GM18858 (cell line): ENCODE data around the gene DCDC1.

ENCODE experiments used
- ATAC-seq: cut with Tn5 transposase; IDR thresholded peaks from one replicate; pipeline ENCODE4 v1.9.1; 2021; ENCODE audit not compliant: unreplicated experiment

The DCDC1 gene

DNA sequence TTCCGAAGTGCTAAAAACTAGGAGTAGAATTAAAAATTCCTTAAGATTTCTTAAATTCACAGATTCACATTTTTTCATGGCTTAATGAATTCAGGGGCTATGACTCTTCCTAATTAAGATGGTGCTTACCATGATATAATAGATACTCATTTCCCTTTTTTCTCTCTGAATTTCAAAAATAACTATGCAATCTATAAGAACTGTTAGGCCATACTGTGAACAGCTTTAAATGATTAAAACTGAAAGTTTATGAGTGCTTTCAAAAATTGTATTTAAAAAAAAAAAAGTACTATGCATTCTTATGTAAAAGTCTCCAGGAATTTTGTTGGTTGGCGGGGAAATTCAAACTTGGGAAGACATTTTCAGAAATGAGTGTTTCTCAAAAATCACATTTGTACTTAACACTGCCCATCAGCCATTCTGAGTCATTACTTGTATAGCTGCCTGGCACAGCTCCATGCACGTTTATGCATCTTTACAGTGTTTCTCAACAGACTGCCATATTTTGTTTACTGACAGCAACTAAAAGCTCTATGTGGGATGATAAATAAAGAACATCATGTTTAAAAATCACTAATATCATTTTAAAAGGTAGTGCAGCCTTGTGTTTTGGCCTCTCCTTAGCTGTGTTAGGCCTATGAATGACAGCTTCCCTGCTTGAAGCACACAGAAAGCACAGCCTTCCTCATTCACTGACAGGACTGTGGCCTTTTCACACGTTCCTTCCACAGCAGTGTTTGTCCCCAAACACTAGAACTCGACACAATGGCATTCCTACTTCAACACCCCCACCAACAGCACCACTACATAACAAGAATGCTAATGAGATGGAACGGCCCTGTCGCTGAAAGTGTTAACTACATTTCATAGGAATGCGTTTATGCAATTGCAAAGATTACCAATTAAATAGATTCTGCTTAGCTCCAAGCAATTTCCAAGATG, 131.4 kb downstream of the DCDC1 start:
- ATAC-seq: no peak

DNA sequence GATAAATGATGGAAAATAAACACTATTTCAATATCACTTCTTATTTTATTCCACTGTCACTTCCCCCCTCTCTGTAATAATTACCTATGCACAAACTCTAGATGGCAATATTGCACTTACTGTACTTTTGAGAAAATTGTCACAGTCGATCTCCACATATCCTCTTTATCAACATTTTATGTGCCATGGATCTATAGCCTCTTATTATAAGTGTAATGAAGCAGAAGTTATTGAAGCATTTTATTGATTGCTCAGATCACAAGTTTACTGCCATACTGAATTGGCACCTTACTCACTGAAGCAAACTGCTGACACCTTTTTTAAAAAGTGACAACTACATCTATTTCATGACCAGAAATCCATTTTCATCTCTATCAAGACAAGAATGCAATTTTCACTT, 133.4 kb downstream of the DCDC1 start:
- no peak for ATAC-seq

DNA sequence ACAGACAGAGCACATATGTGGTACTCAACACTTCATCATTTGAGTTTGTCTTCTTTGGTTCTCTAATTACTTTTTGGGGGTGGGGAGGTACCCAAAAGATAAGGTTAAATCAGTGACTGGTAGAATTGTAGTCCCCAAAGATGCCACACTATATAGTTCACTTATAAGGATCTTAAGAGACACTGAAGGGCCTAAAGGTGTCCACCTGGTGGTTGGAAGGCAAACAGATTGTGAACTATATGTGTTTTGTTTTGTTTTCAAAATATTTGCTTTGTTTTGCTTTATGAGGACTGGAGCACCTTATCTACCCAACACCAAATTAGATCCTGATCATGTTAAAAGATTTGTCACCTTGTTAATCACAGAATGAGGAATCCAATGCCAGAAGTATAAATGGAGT, 136.1 kb downstream of the DCDC1 start:
- ATAC-seq: no peak

DNA sequence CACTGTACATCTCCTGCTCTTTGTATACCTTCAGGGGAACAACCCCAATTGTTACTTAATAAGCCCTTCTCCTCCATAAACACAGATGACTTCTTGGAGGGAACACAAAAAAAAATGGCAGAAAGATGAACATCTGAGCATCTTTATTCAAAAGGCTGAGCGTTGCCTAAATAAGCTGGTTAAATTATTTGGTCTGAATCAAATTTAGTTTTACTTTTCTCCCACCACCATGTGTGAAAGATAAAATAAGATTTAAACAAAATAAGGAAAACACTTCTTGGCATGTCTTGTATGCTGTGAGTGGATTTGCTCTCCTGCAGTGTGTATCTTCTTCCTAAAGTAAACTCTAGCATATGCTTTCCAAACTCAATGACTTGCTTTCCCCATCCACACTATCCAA, 137.9 kb downstream of the DCDC1 start:
- no peak for ATAC-seq

DNA sequence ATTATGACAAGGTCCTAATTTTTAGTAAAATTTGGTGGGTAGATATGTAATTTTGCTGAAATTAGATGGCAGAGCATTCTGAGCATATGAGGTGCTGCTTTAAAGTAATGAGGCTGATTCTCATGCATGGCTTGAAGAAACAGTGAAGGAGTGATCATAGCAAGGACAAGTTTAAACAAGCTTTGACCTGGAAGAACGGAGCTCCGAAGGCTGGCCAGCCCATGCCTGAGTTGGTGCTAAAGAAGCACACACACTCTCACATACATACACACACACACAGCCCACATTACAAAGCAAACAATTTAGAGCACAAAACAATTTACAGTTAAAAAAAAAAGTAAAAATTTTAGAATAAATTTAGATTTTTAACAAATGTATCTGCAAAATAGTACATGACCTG, 150.7 kb downstream of the DCDC1 start:
- ATAC-seq: no peak

DNA sequence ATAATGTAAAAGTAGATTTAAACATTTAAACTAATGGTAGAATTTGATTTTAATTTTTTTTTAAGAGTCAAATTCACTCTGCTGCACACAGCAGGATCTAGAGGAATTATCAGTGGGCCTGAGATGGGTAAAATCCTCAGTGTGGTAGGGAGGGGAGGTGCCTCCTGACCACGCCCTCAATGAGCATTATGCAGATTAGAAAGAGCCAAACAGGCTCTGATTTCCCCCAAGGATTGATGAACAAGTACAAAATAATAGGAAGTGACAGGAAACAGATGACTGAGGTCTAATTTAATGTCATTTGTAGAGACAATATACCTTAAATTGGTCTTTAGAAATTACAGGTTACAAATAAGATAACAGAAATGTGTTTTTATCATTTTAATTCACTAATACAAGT, 155.2 kb downstream of the DCDC1 start:
- ATAC-seq: no peak

DNA sequence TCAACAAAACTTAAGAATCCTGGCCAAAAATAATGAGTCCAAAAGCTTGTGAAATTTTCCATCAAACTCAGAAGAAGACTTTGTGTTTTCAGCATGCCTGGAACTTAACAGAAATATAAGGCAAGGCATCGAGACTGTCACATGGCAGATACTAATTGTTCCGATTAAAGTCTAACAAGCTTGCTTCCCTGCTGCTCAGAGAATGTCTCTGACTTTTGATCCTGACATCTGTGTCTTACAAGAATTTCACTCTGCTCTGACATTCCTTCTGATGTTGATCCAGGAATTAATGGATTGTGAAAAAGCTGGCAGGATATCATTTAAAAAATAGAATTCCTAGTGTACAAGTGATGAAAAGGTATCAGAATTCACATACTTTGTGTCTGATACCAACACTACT, 170.2 kb downstream of the DCDC1 start:
- ATAC-seq: no peak

DNA sequence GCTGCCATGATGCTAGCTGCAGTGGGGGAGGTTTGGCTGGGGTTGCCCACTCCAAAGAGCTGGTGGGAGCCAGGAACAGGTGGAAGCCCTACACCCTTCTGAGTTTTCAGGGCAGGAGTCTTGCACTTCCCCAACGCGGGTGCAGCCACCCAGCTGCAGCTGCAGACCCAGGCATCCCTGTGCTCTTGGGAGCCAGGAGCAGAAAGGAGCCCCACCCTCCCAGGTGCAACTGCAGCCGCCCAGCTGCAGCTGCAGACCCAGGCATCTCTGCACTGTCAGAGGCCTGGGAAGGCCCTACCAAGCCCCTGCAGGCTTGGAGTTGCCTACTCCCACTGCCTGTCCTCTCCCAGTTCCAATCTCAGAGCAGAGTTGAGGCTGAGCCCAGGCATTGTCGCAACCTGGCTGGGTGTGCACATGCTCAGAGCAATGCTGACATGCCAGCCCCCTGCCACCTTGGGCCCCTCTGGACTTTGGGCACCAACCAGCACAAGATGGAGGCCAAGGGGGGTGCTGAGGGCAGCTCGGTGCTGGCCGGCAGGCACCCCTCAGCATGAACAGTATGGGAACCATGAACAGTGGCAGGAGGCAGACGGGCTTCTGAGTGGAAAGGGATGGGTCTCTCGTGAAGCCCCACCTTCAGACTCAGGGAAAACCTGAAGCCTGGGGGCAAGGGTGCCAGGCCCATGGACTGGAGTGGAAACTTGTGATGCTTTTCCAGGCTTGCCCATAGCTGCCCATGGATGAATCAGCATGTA, 195.4 kb downstream of the DCDC1 start:
- no peak for ATAC-seq

DNA sequence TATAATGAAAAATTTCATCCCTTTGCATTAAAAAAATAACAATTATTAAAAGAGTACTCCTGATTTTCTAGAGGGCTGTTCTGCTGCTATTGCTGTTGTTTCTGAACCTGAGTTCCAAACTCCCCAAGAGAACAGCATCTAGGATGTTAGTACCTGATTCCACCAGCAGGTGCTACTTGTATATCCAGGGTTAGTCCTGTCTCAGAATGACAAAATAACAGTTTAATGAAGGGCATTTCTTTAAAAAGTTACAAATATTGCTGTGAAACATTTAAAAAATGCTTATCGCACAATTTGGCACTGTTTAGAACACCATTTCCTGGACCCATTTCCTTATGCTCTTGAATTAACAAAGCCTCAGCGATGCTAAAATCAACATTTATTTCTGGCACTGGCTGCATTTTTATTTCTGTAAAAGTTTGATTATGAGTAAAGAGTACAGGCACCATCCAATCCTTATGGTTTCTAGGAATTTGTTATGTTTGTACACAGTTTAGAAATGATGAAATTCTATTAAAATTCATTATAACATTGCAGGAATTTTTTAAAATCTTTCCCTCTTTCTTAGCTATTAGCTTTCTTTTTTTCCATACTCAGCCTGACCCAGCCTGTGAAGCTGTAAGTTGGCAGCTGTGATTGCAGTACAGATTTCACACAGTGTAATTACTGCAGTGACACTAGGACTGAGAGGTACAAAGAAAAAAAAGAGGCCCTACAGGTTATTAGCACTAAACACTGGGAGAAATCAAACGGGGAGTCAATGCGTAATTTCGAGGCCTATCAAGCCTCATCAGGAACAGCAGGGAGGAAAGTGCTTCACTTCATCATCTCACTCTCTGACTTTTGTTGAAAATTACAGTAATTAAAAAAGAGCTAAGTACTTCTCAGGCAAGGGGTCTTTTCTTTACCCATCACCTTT, 208.8 kb downstream of the DCDC1 start:
- peak; percentile 59 for ATAC-seq

DNA sequence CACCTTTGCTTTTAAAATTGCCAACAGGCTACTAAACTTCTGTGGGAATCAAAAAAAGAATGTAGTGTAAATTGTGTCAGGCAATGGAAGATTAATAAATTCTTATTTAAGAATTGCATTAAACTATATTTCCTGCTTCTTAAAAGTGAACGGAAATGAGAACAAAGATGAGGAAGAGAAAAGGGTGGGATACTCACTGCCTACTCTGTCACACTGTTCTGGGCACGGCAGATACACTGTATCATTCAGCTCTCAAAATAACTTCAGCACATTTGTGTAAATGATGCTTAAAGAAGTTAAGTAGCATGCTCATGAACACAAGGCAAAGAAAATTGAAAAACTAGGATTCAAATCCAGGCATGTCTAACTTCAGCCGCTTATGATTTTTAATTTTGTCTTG, 218.7 kb downstream of the DCDC1 start:
- ATAC-seq: no peak

DNA sequence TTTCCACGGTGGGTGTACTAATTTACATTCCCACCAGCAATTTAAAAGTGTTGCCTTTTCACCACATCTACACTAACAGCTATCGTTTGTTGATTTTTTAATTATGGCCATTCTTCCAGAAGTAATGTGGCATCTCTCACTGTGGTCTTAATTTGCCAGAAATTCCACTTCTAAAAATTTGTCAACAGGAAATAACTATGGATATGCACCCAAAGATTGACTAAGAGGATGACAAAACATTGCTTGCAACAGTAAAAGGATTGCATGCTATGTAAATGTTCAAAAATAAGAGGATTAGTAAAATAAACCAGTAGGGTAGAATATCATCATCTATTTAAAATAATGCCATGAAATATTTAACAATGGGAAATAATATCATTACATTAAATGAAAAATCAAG, 219.5 kb downstream of the DCDC1 start:
- no peak for ATAC-seq

DNA sequence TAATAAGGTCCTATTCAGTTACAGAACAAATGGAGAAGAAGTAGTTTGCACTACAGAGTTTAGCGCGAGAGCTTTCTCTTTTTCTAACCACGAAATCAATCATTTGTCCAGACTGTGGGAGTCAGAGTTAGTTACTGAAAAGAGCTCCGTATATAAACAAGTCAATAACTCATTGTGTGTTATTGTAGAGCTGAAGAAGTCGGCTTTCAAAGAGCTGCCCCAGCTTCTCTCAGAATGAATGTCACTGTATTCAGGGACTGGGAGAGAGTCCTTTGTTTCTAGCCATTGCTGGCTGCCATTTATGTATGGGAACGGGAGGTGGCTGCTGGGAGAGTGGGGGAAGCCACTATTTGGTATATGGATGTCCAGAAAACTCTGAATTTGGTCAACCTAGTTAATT, 227.8 kb downstream of the DCDC1 start:
- no peak for ATAC-seq

DNA sequence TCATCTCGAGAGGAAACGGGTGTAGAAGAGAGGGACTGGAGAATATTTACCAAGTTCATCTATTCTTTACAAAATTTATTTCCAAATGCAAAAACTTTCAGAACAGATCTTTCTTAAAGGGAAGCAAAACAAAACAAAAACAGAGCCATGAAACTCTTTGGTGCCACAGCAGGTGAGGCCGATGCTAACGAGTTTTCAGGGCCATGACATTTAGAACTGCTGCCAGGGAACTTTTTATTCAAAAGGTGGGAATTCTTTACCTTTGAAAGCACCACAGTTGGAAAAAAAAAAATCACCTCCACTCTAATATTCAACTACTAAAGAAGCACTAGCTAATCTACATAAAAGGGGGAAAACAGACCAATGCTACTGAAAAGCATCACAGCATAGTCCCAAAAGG, 230.1 kb downstream of the DCDC1 start:
- ATAC-seq: no peak

DNA sequence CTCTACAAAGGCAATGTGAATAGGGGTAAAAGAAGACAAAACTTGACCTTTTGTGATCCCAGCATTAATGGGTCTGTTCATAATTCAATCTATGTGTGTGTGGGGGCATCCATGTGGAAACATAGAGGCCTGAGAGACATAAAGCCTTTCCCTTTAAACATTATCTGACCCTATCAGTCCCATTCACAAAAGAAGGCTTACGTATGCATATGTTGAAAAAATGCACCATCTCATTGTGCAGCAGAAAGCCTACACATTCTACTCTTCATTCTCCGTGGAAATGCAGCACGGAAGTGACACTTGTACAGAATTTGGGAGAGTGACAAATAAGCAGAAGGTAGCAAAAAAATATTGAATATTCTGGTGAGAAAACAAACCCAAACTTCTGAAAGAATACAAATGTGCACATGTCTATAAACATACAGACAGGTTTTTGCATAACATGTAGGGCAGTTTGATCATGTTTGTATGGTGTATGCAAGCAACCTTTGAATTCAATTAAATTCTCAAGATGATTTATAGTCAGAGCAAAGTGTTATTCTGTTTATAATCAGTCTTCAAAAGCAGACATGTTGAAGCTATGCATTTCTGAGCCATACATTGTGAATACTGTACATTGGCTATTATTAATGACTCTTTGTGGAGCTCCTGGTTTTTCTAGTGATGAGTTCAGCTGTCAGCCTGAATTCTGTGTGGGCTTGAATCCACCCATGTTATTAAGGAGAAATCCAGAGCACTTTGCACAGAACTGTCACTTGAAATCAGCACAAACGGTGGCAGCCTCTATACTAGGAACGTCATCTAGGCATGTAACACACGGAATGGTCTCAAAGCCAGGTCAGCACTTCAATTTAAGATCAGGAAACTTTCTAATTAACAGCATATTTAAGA, 236.8 kb downstream of the DCDC1 start:
- no peak for ATAC-seq

DNA sequence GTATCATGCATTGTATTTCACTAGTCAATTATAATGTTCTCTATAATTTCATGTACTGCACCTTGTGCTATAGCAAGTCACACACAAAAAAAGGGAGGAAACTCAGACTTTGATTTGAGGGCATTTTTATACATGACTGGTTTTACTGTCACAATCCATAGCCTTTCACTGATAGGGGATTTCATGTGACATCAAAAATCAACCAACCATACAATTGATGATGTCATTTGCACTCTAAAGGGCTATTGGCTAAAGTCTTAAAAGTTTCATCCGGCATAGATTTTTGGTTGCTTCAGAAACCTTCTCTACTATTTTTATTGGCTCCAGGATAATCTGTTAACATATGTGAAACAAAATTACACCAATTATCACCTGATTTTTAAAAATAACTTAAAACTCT, 237.8 kb downstream of the DCDC1 start:
- ATAC-seq: no peak

DNA sequence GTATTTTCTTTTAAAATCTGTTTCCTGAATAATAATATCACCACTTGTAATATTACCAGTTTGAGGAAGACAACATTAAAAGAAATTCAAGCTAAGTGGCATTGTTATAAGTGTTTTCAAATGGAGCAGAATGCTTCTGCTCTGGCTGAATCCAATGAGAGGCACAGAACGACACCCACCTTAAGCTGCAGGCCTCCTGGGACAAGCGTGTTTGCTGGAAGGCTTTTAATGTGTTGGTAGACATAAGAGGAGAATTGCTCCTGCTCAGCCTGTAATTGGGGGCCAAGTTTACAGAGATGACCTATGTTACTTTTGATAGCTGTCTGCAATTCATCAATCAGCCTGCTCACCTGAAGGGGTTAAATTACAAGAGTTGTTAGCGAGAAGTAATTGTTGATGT, 242.2 kb downstream of the DCDC1 start:
- ATAC-seq: no peak

DNA sequence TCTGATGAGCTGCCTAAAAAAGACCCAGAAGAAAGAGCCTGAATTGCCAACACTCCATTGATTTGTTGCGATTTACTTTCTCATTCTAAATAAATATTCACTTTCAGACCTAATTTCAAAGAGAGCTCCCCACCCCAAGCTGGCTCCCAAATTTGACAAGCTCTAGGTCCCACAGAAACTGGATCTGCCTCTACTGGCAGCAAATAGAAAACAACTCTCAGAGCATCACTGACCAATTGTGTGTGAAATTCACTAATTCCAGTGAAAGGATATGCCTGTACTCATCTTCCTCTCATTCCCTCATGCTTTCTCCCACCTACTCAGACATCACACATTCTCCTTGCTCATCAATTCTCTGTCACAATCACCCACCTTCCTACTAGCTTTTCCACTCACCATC, 249.1 kb downstream of the DCDC1 start:
- ATAC-seq: no peak

DNA sequence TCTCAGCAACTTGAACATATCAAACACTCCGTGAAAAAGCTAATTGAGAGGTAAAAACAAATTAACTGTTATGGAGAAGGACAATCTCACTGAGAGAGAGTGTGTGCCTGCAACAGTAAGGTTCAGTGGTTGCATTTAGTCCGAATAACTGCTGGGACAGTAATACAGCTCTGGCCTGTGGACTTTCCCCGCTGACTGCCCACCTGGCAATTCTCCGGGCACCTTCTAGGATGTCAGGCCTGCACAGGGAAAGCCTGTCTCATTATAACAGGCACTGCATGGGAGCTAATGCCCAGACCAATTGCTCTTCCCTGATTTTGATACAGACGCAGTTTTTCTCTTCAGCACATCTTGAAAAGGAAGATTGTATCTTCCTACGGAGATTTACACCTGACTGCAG, 251.0 kb downstream of the DCDC1 start:
- ATAC-seq: no peak

DNA sequence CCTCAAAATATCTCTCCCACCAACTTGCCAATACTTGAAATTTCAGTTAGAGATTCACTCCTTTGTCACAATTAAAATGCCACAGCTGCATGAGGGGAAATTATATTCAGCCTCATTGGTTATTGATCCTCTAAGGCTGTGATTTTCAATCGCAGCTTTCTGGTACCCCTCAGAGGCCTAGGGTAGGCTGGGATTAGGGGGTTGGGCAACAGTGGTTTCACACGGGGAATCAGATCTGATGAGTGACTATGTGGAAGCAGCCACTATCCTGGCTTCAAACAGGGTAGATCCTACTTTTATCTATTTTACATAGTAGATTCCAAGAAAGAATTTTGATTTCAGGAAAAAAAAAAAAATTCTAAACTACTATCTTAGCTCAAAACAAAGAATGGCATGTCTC, 252.5 kb downstream of the DCDC1 start:
- ATAC-seq: no peak

DNA sequence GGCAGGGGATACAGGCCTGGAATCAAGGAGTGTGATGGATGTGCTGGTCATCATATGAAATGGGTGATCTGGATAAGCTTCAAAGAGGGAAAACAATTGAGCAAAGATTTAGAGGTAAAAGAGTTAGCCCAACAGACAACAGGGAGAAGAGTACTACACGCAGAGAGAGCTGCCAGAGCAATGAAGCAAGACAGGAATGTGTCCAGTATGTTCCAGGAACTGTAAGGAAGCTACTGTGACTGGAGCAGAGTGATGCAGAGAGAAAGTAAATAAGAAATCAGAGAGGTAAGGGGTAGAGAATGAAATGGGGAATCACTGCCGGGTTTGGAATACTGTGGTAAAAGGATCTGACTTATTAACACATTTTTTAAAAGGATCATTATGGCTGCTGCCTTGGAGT, 255.1 kb downstream of the DCDC1 start:
- no peak for ATAC-seq
